ENCODE data around the gene VDR. TPM values are rescaled to one million over a fixed set of nuclear protein-coding genes. Genes with fewer than 3 reads are reported as not detected.
A peak's percentile ranks its signal among the peaks of the same experiment; 100 is the strongest.
"Not testable (repeated sequence)": the region's sequence is repeated elsewhere in the genome, so short reads cannot be mapped to it uniquely, and the experiment has no call there.

VDR gene
- total RNA-seq, 2 donors from 2014 or later = 217 to 224 TPM

DNA sequence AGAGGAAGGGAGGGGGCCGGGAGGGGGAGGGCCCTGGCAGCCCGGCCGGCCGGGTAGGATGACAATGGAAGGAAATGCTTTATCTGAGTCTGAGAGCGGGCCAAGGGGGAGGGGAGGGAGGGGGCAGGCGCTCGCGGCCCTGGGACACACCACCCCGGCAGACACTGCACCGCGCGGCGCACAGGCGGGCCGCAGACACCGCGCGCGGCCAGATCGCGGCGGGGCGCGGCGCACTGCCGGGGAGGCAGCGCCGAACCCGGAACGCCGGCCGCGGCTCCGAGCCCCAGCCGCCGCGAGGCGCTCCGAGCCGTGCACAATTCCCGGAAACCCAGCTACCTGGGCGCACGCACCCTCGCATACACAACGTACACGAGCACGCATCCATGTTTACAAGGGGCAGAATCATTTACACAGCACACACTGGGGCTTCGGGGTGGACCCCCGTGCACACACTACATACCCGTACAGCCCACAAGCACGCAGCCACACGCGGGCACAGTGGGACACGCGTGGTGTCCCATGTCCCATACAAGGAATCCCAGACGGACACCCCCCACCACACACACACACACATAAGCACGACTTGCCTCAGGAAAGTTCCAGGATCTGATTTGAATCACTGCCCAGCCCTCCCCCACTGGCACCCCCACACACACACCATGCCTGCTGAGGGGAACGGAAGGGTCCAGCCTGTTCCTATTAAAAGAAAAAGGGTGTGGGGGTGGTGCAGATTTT, 84.7 kb downstream of the VDR start, which contains the start of gene HDAC7:
TSS of gene HDAC7 (minus strand) at position 8 of the 735 bp plus-strand sequence. CDS start 118 bp downstream, outside the sequence.
- Mint-ChIP-seq H3K4me3 (peak within 1 kb of the TSS; percentile 89 to 91), H3K4me1 (ENCODE audit: low read depth) (peaks cover 81% of the 10 kb centered on the region), H3K27me3 (ENCODE audit: low read depth) (no peaks in the 10 kb centered on the region), H3K9me3 (no peaks in the 10 kb centered on the region), H3K36me3 (ENCODE audit: insufficient read depth in 2 of 2) (peaks cover 19 to 21% of the 10 kb centered on the region in 2 donors), H3K27ac (peak within 1 kb of the TSS; percentile 95)
- ATAC-seq (replicated peaks in 1 of 2) = peak; percentile 59 to 68
- peak; percentile 66 to 71 for DNase-seq

DNA sequence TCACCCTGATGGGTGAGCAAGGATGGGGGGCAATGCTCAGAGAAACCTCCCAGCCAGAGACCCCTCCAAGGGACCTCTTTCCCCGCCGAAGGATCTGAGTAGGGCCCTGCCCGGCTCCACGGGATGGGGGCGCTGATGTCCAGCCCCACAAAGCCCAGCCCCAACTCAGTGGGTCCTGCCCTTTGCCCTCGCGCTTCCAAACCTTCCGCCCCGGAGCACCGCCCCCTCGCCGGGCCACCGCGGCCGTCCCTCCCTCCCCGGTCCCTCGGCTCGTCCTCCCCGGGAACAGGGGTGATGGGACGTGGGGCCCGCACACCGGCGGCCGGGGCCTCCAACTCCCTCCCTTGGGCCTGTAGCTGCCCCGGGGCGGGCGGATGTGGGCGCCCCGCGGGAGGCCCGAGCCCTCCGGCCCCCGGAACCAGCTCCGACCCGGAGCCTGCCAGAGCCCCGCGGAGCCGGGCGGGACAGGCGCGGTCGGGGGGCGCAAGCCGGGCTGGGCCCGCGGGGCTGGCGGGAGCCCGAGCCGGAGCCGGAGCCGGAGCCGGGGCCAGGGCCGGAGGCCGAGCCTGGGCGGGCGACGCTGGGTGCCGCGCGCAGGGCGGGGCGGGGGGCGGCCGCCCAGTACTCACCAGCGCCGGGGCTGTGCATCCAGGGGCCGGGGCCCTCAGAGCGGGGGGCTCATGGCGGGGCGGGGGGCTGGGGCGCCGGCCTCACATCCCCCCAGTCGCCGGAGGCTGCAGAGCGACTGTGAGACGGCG, 85.5 kb downstream of the VDR start:
- ATAC-seq (replicated peaks in 1 of 2) = peak; percentile 33 to 40
- Mint-ChIP-seq H3K36me3 (ENCODE audit: insufficient read depth in 2 of 2) (peaks cover 23 to 27% of the 10 kb centered on the region in 2 donors), H3K27me3 (ENCODE audit: low read depth) (no peaks in the 10 kb centered on the region), H3K9me3 (peaks cover 3% of the 10 kb centered on the region in 2 donors), H3K27ac (peak overlapping the region; percentile 95), H3K4me1 (ENCODE audit: low read depth) (peaks cover 81% of the 10 kb centered on the region), H3K4me3 (peak overlapping the region; percentile 88 to 91)
- DNase-seq = peak; percentile 67 to 79

DNA sequence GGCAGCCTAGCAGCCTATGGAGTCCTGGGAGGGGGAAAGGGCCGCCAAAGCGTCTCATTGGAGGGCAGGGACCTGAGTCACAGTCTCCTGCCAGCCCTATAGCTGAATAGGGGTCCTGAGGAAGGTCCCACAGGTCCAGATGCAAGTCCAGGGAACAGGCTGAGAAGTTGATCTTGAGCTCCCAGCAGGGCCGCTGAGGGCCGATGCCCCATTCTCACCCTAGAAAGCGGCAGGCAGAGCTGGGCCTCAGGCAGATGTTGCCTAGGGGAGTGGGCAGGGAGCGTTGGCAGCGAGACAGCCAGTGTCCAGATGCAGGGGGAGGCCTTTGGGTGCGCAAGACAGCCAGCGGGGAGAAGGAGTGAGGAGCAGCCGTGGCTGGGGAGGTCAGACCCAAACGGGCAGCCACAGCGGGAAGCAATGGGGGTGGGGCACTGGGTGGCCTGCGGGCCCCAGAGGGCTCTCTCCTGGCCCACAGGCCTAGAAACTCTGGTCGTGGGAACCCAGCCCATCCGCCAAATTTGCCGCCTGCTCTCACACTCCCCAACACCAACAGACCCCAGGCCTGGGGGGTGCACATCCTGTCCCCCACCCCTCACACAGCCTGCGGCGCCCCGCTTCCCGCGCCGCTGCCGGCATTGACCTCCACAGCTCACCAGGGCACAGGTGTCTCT, 86.2 kb downstream of the VDR start:
- peaks cover 3% of the 10 kb centered on the region in 2 donors for H3K9me3 Mint-ChIP-seq
- ATAC-seq (replicated peaks in 1 of 2) (peak; percentile 12 to 13), DNase-seq (peak in 1 of 2 donors; percentile 57)
- H3K36me3 Mint-ChIP-seq (ENCODE audit: insufficient read depth in 2 of 2) = peaks cover 25 to 29% of the 10 kb centered on the region in 2 donors
- H3K27ac Mint-ChIP-seq = peak overlapping the region; percentile 95
- H3K4me3 Mint-ChIP-seq = peak overlapping the region; percentile 88 to 91
- H3K27me3 Mint-ChIP-seq (ENCODE audit: low read depth) = no peaks in the 10 kb centered on the region
- peaks cover 81% of the 10 kb centered on the region for H3K4me1 Mint-ChIP-seq (ENCODE audit: low read depth)

DNA sequence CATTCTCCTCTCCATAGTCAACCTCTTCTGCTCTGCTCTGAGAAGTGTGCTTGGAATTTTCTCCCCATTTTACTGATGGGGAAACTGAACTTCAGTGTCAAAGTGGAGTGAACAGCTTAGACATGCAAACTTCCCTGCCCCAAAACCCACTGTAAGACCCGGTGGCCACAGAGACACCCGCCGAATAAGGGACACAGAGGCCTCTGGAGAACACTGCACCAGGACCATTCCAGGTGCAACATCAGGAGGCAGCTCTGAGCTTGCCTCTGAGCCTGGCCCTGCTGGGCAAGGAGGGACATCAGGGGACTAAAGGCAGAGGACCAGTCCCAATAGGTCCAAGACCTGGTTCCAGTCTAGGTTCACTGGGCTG, 86.8 kb downstream of the VDR start:
- no peaks in the 10 kb centered on the region for H3K27me3 Mint-ChIP-seq (ENCODE audit: low read depth)
- peaks cover 81% of the 10 kb centered on the region for H3K4me1 Mint-ChIP-seq (ENCODE audit: low read depth)
- peaks cover 3% of the 10 kb centered on the region in 2 donors for H3K9me3 Mint-ChIP-seq
- DNase-seq (no peak), ATAC-seq (replicated peaks in 1 of 2) (no peak)
- H3K36me3 Mint-ChIP-seq (ENCODE audit: insufficient read depth in 2 of 2) = peaks cover 25 to 33% of the 10 kb centered on the region in 2 donors
- H3K27ac Mint-ChIP-seq = peak overlapping the region; percentile 95
- H3K4me3 Mint-ChIP-seq = peak overlapping the region; percentile 88 to 91

DNA sequence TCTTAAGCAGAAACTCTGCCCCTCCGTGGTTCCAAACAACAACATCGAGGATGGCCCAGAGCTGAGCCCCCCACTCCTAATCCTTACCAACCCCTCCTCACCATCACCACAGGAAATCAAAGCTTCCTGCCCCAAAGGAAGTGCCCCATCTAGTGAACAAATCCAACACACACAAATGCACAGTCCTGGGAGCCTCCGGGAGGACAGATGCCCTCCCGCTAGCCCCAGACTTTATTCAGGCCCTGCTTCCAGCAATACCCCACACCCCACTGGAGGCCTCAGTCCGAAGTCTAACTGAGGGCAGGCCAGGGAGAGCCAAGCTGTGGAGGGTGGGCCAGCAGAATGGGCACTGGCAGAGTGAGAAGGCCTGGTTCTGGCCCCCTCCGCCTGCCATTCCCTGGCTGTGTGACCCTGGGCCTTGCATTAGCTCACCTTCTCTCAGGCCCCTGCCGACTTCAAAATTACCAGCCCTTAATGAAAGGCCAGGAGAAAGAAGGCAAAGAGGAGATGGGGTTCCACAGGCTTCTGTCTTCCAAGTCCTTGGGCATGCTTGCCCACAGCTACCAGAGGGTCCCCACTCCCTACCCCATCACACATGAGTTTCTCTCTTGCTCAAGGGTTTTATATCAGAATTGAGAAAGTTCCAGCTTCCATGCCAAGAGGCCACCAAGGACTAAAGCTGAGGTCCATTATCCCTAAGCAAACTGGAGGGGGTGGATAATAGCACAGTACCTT, 87.4 kb downstream of the VDR start:
- no peak for DNase-seq
- Mint-ChIP-seq H3K4me3 (peak overlapping the region; percentile 88 to 91), H3K4me1 (ENCODE audit: low read depth) (peaks cover 78% of the 10 kb centered on the region), H3K36me3 (ENCODE audit: insufficient read depth in 2 of 2) (peaks cover 25 to 33% of the 10 kb centered on the region in 2 donors), H3K27me3 (ENCODE audit: low read depth) (no peaks in the 10 kb centered on the region), H3K9me3 (peaks cover 3% of the 10 kb centered on the region in 2 donors), H3K27ac (peak overlapping the region; percentile 95)
- no peak for ATAC-seq (replicated peaks in 1 of 2)

DNA sequence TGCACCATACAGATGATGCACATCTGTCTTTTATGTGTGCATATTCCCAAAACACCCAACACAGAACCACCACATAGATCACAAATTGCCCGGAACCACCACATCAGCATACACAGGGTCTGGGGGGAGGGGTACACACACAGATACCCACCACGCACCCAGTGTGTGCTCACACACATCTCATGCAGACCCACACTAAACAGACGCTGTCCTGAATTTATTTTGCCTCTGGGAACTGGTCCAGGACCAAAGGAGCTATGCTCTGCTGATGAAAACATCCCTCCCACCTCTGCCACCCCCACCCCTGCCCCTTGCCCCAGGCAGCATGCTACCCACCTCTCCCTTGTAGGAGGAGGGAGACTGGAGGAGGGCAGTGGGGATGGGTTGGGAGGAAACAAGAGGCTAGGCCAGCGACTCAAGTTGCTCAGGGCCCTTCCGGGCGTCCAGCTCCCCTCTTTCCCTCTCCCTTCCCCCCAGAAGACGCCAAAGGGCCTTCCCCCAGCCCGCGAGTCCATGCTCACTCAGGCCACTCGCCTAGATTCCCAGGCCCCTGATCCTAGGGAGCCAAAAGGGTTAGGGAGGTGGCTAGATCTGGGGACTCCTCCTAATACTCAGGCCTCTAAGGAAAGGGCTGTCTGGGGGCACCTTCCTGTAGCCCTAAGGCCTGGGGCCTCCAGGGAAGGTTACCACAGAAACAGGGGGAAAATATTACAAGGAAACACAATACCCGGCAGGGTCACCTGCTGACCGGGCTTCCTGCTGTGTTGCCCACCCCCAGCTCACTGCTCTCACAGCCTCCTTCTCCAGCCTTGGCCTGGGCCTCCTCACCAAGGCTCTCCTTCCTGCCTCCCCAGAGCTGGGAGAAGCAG, 88.2 kb downstream of the VDR start:
- Mint-ChIP-seq H3K27ac (peak overlapping the region; percentile 95), H3K4me1 (ENCODE audit: low read depth) (peaks cover 78% of the 10 kb centered on the region), H3K36me3 (ENCODE audit: insufficient read depth in 2 of 2) (peaks cover 25 to 34% of the 10 kb centered on the region in 2 donors), H3K9me3 (peaks cover 3% of the 10 kb centered on the region in 2 donors), H3K27me3 (ENCODE audit: low read depth) (no peaks in the 10 kb centered on the region), H3K4me3 (peak overlapping the region; percentile 88 to 91)
- ATAC-seq (replicated peaks in 1 of 2) (no peak), DNase-seq (no peak)

DNA sequence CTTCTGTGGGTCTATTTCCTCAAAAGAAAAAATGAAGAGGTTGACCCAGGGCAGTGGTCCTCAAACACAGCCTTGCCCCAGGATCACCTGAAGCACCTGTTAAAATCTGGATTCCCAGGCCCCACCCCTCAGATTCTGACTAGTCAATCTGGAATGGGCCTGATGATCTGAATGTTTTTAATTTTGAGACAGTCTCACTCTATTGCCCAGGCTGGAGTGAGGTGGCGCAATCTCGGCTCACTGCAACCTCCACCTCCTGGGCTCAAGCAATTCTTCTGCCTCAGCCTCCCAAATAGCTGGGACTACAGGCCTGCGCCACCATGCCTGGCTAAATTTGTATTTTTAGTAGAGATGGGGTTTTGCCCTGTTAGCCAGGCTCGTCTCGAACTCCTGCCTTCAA, 89.3 kb downstream of the VDR start:
- Mint-ChIP-seq H3K27ac (peak overlapping the region; percentile 95), H3K4me3 (peak overlapping the region; percentile 88 to 91), H3K4me1 (ENCODE audit: low read depth) (peaks cover 78% of the 10 kb centered on the region), H3K36me3 (ENCODE audit: insufficient read depth in 2 of 2) (peaks cover 25 to 40% of the 10 kb centered on the region in 2 donors)
- ATAC-seq (replicated peaks in 1 of 2); H3K9me3 Mint-ChIP-seq; DNase-seq; H3K27me3 Mint-ChIP-seq (ENCODE audit: low read depth): not testable (repeated sequence)

DNA sequence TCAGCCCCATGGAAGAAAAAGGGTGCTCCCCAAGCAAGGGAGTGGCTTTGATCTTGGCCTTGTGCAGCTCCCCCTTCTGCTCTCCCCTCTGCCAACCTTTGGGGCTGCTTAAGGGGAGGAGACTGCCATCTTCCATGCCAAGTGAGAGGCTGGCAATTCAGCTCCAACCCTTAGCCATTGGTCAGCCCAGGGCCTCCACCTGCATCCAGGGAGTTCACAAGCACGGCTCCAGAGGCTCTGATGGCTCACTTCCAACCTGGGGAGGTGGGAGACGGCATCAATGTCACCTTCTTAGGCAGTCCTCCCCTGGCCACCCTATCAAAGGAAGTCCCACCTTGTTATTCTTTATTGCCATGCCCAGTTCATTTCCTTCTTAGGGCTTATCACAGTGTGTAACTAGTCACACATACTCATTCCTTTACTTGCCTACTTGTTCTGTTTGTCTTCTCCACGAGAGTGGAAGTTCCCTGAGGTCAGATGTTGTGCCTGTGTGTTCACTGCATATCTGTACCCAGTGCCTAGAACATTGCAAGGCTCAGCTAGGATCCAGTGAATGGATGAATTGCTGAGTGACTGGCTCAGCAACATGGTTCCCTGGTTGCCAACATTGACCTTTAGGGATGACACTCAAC, 90.1 kb downstream of the VDR start:
- peaks cover 3% of the 10 kb centered on the region in 2 donors for H3K9me3 Mint-ChIP-seq
- ATAC-seq (replicated peaks in 1 of 2) (peak; percentile 34 to 36), DNase-seq (peak in 1 of 2 donors; percentile 49)
- H3K4me3 Mint-ChIP-seq = peak overlapping the region; percentile 88 to 91
- peak overlapping the region; percentile 95 for H3K27ac Mint-ChIP-seq
- peaks cover 25 to 41% of the 10 kb centered on the region in 2 donors for H3K36me3 Mint-ChIP-seq (ENCODE audit: insufficient read depth in 2 of 2)
- no peaks in the 10 kb centered on the region for H3K27me3 Mint-ChIP-seq (ENCODE audit: low read depth)
- peaks cover 83% of the 10 kb centered on the region for H3K4me1 Mint-ChIP-seq (ENCODE audit: low read depth)

DNA sequence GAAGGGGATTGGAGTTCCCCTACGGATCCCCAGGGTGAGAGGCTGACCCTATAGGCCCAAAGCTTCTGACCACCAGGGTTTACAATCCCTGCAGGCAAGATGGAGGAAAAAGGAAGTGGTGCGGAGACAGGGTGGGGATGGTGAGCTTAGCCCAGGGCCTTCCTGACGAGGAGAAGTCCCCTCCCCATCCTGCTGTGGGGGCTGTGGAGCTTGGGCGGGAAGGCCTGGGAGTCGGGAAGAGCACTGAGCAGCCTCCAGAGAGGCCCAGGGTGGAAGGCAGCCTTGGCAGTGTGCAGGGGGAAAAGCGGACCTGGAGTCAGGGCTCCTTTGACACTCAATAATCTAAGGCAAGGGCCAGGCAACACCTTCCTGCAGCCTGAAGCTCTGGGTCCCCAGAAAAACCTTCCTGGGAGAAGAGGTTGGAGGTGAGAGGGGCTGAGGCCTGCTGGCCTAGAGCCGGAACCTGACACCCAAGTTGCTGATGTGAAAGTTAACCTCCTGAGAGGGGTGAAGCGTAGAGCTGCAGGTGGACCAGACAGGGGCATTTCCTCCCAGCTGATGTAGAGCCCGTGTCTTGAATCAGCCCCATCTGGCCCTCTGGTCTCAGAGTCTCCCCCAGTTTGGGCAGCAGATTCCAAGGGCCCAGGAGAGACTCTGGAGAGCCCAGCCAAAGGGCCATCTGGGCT, 91.1 kb downstream of the VDR start:
- Mint-ChIP-seq H3K27ac (peak overlapping the region; percentile 95), H3K27me3 (ENCODE audit: low read depth) (no peaks in the 10 kb centered on the region), H3K36me3 (ENCODE audit: insufficient read depth in 2 of 2) (peaks cover 23 to 38% of the 10 kb centered on the region in 2 donors), H3K4me3 (peak overlapping the region; percentile 88 to 91), H3K9me3 (peaks cover 3% of the 10 kb centered on the region in 2 donors), H3K4me1 (ENCODE audit: low read depth) (peaks cover 93% of the 10 kb centered on the region)
- ATAC-seq (replicated peaks in 1 of 2) (peak in 1 of 2 donors; percentile 4), DNase-seq (no peak)

DNA sequence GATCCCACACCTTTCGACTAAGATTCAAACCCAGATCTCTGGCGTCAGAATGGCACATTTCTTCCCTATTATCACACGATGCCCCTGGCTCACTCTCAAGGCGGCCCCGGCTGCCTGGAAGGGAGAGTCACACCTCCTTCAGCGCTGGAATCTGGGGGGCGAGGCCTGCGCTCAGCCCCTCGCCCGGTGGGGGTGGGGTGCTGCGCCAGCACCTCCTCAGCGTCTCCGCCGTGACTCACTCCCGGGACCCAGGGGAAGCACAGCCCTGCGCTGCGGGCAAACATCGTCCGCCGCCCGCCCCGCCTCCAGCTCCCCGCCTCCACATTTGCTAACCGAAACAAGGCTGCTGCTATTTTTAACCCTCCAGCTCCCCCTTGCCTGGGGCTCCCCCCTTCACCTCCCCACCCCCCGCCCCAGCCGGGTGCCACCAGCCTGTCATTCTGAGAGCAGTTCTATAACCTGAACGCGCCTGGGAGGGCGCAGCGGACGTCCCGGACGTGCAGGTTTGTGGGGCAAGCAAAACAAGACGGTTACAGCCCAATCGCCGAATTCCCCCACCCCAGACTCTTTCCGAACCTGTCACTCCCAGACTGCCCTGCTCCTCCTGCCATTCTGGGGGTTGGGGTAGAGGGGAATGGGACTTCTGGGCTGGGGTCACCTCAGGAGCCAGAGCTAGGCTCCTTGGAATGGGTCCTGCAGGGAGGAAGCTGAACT, 91.8 kb downstream of the VDR start:
- peak; percentile 94 to 95 for DNase-seq
- Mint-ChIP-seq H3K27me3 (ENCODE audit: low read depth) (no peaks in the 10 kb centered on the region), H3K36me3 (ENCODE audit: insufficient read depth in 2 of 2) (peaks cover 16 to 31% of the 10 kb centered on the region in 2 donors), H3K4me3 (peak overlapping the region; percentile 88 to 91), H3K4me1 (ENCODE audit: low read depth) (peaks cover 96% of the 10 kb centered on the region), H3K9me3 (peaks cover 3% of the 10 kb centered on the region in 2 donors), H3K27ac (peak overlapping the region; percentile 95)
- ATAC-seq (replicated peaks in 1 of 2) = peak; percentile 72 to 78

All from activated T-cell treated with anti-CD3 and anti-CD28 coated beads, Interleukin-2, amount 50 U/mL, for 72 hours (primary cell).